NCI-H2227 treated with DMSO at 0.1 percent for 48 hours (cell line): ENCODE measurements around the gene DNAJB6.

Experiments used
- DNase-seq: peaks from one replicate; lab custom pipeline; 2025; lab: John Stamatoyannopoulos, UW

DNAJB6 gene

DNA sequence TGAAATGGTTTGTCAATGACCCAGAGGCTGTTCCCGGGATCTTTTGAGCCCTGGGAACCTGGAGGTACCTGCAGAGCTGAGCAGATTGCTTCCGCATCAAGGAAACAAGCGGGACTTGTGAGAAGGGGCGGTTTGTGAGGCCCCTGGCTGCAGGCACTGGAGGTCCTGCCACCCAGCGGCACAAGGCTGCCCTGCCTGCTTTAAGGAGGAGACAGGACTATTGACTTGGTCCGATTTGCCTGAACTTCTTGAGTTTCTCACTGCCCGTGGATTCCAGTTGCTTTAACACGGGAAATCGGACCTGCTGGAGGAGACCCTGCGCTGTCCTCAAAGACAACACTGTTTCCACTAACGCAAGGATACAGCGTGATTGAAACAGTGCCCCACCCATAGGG, 130.1 kb downstream of the DNAJB6 start:
- DNase-seq: no peak
